A673 (cell line): ENCODE measurements around the gene TMEM185B. TPM values are rescaled to one million over a fixed set of nuclear protein-coding genes. Genes with fewer than 3 reads are reported as not detected.
"Not testable (repeated sequence)": the region's sequence is repeated elsewhere in the genome, so short reads cannot be mapped to it uniquely, and the experiment has no call there.

Source experiments
- BruUV-seq: library from RNA; stranded (reverse); fragments of 400-500 nt; replicated peaks from 2 replicates; lab custom pipeline; 2021; lab: Mats Ljungman, UMichigan
- CTCF ChIA-PET: fragments of 300-600 bp; sonication (Branson Sonifier 250); formaldehyde crosslinking; loops from one replicate; lab custom pipeline; 2022; ENCODE audit warnings: antibody characterized with exemption; lab: Charles Lee
- POLR2A ChIA-PET: fragments of 300-600 bp; sonication (Branson Sonifier 250); formaldehyde crosslinking; loops from one replicate; lab custom pipeline; 2022; ENCODE audit warnings: antibody characterized with exemption; ENCODE audit not compliant: low non-redundant PET; lab: Charles Lee
- DNase-seq: peaks from one replicate; pipeline ENCODE4 v3.0.0-alpha.2; 2015; ENCODE audit warnings: low spot score
- H3K27ac ChIP-seq: fragments of 200-600 bp; sonication (generic); 2 replicates; pipeline ENCODE4 v1.5.1; 2016; ENCODE audit warnings: mixed run types, low read depth, mild to moderate bottlenecking, mixed read lengths, antibody characterized with exemption, low read length; ENCODE audit not compliant: poor library complexity, severe bottlenecking
- H3K27me3 ChIP-seq: fragments of 200-600 bp; sonication (generic); replicated peaks from 2 replicates; pipeline ENCODE4 v1.6.1; 2017; ENCODE audit warnings: mixed run types, low read depth, mild to moderate bottlenecking, mixed read lengths, antibody characterized with exemption, low read length; ENCODE audit not compliant: insufficient read depth, poor library complexity
- H3K36me3 ChIP-seq: fragments of 200-600 bp; sonication (generic); 2 replicates; pipeline ENCODE4 v1.6.1; 2016; ENCODE audit warnings: mixed run types, mild to moderate bottlenecking, mixed read lengths, antibody characterized with exemption, low read length; ENCODE audit not compliant: insufficient read depth, poor library complexity, severe bottlenecking
- H3K4me1 ChIP-seq: fragments of 200-600 bp; sonication (generic); 2 replicates; pipeline ENCODE4 v1.6.1; 2017; ENCODE audit warnings: mixed run types, mild to moderate bottlenecking, mixed read lengths, antibody characterized with exemption, low read length; ENCODE audit not compliant: insufficient read depth, poor library complexity, severe bottlenecking
- H3K4me3 ChIP-seq: fragments of 200-600 bp; sonication (generic); 2 replicates; pipeline ENCODE4 v1.5.1; 2016; ENCODE audit warnings: low read depth, mixed run types, mild to moderate bottlenecking, mixed read lengths, low read length; ENCODE audit not compliant: poor library complexity, severe bottlenecking
- H3K9me3 ChIP-seq: fragments of 200-600 bp; sonication (generic); 2 replicates; pipeline ENCODE4 v1.6.1; 2016; ENCODE audit warnings: mixed run types, low read depth, mild to moderate bottlenecking, mixed read lengths, antibody characterized with exemption, low read length; ENCODE audit not compliant: poor library complexity, severe bottlenecking
- CTCF ChIP-seq: fragments of 300-800, 200-600 bp; sonication (generic); conservative IDR thresholded peaks from 2 replicates; pipeline ENCODE4 v1.5.1; 2017; ENCODE audit warnings: low read depth, mild to moderate bottlenecking, antibody characterized with exemption, low read length, moderate library complexity, mixed read lengths
- EZH2 ChIP-seq: fragments of 200-600 bp; sonication (generic); IDR thresholded peaks from 2 replicates; pipeline ENCODE4 v1.6.1; 2017; ENCODE audit warnings: borderline replicate concordance, low read depth, mild to moderate bottlenecking, mixed read lengths, antibody characterized with exemption, low read length; ENCODE audit not compliant: poor library complexity, severe bottlenecking
- intact Hi-C: fragments of 100-400 bp; cut with micrococcal nuclease; formaldehyde crosslinking; loops from one replicate; pipeline ENCODE4 v1.10.0; 2022; ENCODE audit not compliant: unreplicated experiment
- total RNA-seq: library from RNA; stranded (reverse); gene quantifications from 2 replicates; pipeline ENCODE4 v1.2.3, GENCODE V29; 2021

Gene TMEM185B
- total RNA-seq, 1 experiment from 2014 or later: 34.5 TPM

GRCh38 chr2:120203251-120204021 lies 19.8 kb downstream of the TMEM185B start:
- Histone ChIP-seq H3K9me3 (no peaks in the 10 kb centered on the region), H3K27me3 (no peaks in the 10 kb centered on the region), H3K4me1 (peaks cover 4% of the 10 kb centered on the region), H3K36me3 (no peaks in the 10 kb centered on the region), H3K4me3 (no peak overlapping the region), H3K27ac (no peak overlapping the region)
- BruUV-seq: no TSS peak
- intact Hi-C loops: no loop called here
- no peak for DNase-seq
- POLR2A ChIA-PET: no interaction called here
- CTCF ChIA-PET: no interaction called here
- TF ChIP-seq EZH2 (no peak), CTCF (no peak)

GRCh38 chr2:120199817-120200459 lies 23.3 kb downstream of the TMEM185B start:
- H3K36me3 ChIP-seq, H3K4me3 ChIP-seq, H3K4me1 ChIP-seq, POLR2A ChIA-PET, DNase-seq, H3K27me3 ChIP-seq, CTCF ChIA-PET, intact Hi-C loops, H3K27ac ChIP-seq, BruUV-seq, H3K9me3 ChIP-seq: not testable (repeated sequence)

GRCh38 chr2:120195553-120195952 lies 27.6 kb downstream of the TMEM185B start:
- intact Hi-C loops: no loop called here
- DNase-seq: no peak
- ChIA-PET POLR2A (no interaction called here), CTCF (no interaction called here)
- BruUV-seq: no TSS peak
- no peaks in the 10 kb centered on the region for H3K27me3 ChIP-seq
- H3K9me3 ChIP-seq: peaks cover 7% of the 10 kb centered on the region
- TF ChIP-seq EZH2: no peak
- TF ChIP-seq CTCF: no peak
- no peak overlapping the region for H3K4me3 ChIP-seq
- H3K36me3 ChIP-seq: no peaks in the 10 kb centered on the region
- H3K27ac ChIP-seq: no peak overlapping the region
- H3K4me1 ChIP-seq: no peaks in the 10 kb centered on the region

- Histone ChIP-seq H3K27ac (no peak overlapping the region), H3K4me1 (no peaks in the 10 kb centered on the region), H3K27me3 (no peaks in the 10 kb centered on the region), H3K4me3 (no peak overlapping the region), H3K36me3 (no peaks in the 10 kb centered on the region), H3K9me3 (peaks cover 7% of the 10 kb centered on the region)
- intact Hi-C loops: no loop called here
- no peak for DNase-seq
- TF ChIP-seq EZH2: no peak
- TF ChIP-seq CTCF: no peak
- BruUV-seq: no TSS peak
- ChIA-PET CTCF (no interaction called here), POLR2A (no interaction called here)
Observed at GRCh38 chr2:120192280-120192679, 30.9 kb downstream of the TMEM185B start.
